ENCODE data around the gene ISG20L2.

GRCh38 chr1:156690675-156691036, 37.9 kb downstream of the ISG20L2 start:
- TF ChIP-seq CTCF (IDR thresholded peaks at IDR 0.05; ENCODE audit: low read length): no peak
- TF ChIP-seq EZH2 (IDR thresholded peaks at IDR 0.05; ENCODE audit: borderline replicate concordance, low read length): no peak

All from OCI-LY1 (cell line).